Measurements from ENCODE around the gene NCAM2. TPM values are rescaled to one million over a fixed set of nuclear protein-coding genes. Genes with fewer than 3 reads are reported as not detected.

NCAM2 gene
- total RNA-seq, 1 donor from 2014 or later: 22.6 TPM

DNA sequence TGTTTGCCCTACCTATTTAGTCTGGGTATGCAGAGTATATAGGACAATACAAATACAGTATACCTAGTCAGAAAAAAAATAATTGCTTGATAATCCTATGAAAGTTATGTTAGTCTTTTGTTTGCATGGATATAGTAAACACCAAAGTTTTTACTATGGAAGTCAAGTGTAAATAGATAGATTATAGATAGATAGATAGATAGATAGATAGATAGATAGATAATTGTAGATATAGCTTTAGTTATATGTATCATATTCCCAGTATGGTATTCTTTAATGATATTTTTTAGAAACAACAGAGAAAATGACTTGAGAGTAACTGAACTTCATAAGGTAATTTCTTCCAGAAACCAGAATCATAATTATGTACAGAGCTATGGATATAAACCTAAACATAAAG lies 158.2 kb downstream of the NCAM2 start:
- Mint-ChIP-seq H3K27me3 (no peaks in the 10 kb centered on the region), H3K9me3 (no peaks in the 10 kb centered on the region), H3K4me1 (ENCODE audit: unreplicated experiment) (no peaks in the 10 kb centered on the region), H3K4me3 (no peak overlapping the region), H3K36me3 (no peaks in the 10 kb centered on the region), H3K27ac (no peak overlapping the region)
- TF ChIP-seq, protein P1, sequence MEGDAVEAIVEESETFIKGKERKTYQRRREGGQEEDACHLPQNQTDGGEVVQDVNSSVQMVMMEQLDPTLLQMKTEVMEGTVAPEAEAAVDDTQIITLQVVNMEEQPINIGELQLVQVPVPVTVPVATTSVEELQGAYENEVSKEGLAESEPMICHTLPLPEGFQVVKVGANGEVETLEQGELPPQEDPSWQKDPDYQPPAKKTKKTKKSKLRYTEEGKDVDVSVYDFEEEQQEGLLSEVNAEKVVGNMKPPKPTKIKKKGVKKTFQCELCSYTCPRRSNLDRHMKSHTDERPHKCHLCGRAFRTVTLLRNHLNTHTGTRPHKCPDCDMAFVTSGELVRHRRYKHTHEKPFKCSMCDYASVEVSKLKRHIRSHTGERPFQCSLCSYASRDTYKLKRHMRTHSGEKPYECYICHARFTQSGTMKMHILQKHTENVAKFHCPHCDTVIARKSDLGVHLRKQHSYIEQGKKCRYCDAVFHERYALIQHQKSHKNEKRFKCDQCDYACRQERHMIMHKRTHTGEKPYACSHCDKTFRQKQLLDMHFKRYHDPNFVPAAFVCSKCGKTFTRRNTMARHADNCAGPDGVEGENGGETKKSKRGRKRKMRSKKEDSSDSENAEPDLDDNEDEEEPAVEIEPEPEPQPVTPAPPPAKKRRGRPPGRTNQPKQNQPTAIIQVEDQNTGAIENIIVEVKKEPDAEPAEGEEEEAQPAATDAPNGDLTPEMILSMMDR (conservative IDR thresholded peaks at IDR 0.05): no peak
- no peak for DNase-seq (ENCODE audit: extremely low spot score, unreplicated experiment)

DNA sequence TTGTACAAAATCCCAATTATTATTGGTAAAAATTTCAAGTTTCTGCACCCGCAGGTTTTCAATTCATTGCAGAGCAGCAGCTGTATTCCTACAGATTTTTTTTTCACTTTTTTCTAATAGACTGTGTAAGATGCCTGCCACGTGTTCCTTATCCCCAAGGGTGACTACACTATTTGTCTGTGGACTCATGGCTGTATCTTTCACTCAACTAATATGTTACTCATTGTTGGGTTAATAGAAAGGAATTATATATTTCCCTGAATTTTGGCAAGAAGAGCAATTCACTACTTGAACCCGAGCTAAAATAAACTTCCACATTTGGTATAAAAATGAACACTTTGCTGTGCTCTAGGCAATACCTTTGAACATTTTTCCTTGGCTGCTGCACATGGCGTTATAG lies 158.7 kb downstream of the NCAM2 start:
- no peaks in the 10 kb centered on the region for H3K36me3 Mint-ChIP-seq
- no peak overlapping the region for H3K27ac Mint-ChIP-seq
- H3K9me3 Mint-ChIP-seq: no peaks in the 10 kb centered on the region

DNA sequence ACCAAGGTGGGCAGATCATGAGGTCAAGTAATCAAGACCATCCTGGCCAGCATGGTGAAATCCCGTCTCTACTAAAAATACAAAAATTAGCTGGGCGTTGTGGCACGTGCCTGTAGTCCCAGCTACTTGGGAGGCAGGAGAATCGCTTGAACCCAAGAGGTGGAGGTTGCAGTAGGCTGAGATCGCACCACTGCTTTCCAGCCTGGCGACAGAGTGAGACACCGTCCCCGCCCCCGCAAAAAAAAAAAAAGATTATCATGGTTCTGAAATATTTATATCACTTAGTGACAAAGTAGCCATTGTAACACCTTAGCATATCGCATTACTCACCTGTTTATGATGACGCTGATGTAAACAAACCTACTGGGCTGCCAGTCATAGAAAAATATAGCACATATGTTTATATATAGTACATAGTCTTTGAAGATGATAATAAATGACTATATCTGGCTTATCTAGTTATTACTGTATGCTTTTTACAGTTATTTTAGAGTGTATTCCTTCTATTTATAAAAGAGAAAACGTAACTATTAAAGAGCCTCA lies 160.2 kb downstream of the NCAM2 start:
- no peaks in the 10 kb centered on the region for H3K4me1 Mint-ChIP-seq (ENCODE audit: unreplicated experiment)
- no peaks in the 10 kb centered on the region for H3K9me3 Mint-ChIP-seq
- H3K4me3 Mint-ChIP-seq: no peak overlapping the region
- TF ChIP-seq, protein P1 (conservative IDR thresholded peaks at IDR 0.05): no peak
- no peak for DNase-seq (ENCODE audit: extremely low spot score, unreplicated experiment)
- H3K27me3 Mint-ChIP-seq: no peaks in the 10 kb centered on the region
- H3K36me3 Mint-ChIP-seq: no peaks in the 10 kb centered on the region
- H3K27ac Mint-ChIP-seq: no peak overlapping the region

More for the DNA sequence above, 158.7 kb downstream of the NCAM2 start:
- no peak for DNase-seq (ENCODE audit: extremely low spot score, unreplicated experiment)
- H3K27me3 Mint-ChIP-seq: no peaks in the 10 kb centered on the region
- H3K4me3 Mint-ChIP-seq: no peak overlapping the region
- TF ChIP-seq, protein P1 (conservative IDR thresholded peaks at IDR 0.05): no peak
- H3K4me1 Mint-ChIP-seq (ENCODE audit: unreplicated experiment): no peaks in the 10 kb centered on the region

DNA sequence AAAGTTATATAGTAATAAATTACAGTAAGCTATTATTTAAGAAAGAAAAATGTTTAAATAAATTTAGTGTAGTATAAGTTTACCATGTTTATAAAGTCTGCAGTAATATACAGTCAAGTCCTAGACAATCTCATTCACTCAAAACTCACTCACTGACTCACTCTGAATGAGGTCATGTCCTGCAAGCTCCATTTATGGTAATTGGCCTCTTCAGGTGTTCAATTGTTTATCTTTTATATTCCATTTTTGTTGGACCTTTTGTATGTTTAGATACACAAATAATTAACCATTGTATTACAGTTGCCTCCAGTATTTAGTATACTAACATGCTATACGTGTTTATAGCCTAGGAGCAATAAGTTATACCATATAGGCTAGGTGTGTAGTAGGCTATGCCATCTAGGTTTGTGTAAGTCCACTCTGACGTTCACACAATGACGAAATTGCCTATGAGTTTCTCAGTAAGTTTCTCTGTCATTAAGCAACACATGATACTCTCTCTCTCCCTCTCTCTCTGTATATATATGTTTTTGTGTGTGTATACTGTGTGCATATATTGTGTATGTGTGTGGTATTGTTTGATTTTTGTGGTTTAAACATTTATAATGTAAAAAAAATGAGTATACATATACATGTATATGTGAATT lies 161.2 kb downstream of the NCAM2 start:
- H3K27ac Mint-ChIP-seq: no peak overlapping the region
- TF ChIP-seq, protein P1 (conservative IDR thresholded peaks at IDR 0.05): no peak
- DNase-seq (ENCODE audit: extremely low spot score, unreplicated experiment): no peak
- H3K36me3 Mint-ChIP-seq: no peaks in the 10 kb centered on the region
- no peaks in the 10 kb centered on the region for H3K4me1 Mint-ChIP-seq (ENCODE audit: unreplicated experiment)
- no peaks in the 10 kb centered on the region for H3K9me3 Mint-ChIP-seq
- no peak overlapping the region for H3K4me3 Mint-ChIP-seq
- no peaks in the 10 kb centered on the region for H3K27me3 Mint-ChIP-seq

DNA sequence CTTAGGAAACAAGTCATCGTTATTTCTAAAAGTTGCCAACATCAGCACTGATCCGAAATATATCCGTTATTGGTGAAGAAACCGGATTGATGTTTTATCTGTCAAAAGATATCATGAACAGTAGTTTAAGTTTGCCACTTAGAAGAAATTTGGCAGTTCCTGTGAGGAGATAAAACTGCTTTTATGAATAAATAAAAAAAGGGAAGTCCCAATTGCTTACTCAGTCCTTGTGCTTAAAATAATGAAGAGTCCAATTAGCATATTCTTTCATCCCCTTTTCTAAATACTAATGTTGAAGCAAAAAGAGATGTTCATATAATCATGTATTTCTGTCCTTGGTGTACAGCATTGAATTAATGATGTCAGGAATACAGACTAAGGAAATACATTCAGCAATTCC lies 164.6 kb downstream of the NCAM2 start:
- no peak for DNase-seq (ENCODE audit: extremely low spot score, unreplicated experiment)
- Mint-ChIP-seq H3K27ac (no peak overlapping the region), H3K36me3 (no peaks in the 10 kb centered on the region), H3K27me3 (no peaks in the 10 kb centered on the region), H3K4me1 (ENCODE audit: unreplicated experiment) (peaks cover 4% of the 10 kb centered on the region), H3K4me3 (no peak overlapping the region), H3K9me3 (no peaks in the 10 kb centered on the region)
- TF ChIP-seq, protein P1 (conservative IDR thresholded peaks at IDR 0.05): no peak

Measured in type B pancreatic cell (in vitro differentiated cells).